Pons (tissue), 1 donor: Measurements from ENCODE around the gene NFKB1.
"Not testable (repeated sequence)": the region's sequence is repeated elsewhere in the genome, so short reads cannot be mapped to it uniquely, and the experiment has no call there.

Source experiments
- DNase-seq: peaks from one replicate; pipeline ENCODE4 v3.0.0-alpha.2; 2016; ENCODE audit warnings: low spot score

The NFKB1 gene

DNA sequence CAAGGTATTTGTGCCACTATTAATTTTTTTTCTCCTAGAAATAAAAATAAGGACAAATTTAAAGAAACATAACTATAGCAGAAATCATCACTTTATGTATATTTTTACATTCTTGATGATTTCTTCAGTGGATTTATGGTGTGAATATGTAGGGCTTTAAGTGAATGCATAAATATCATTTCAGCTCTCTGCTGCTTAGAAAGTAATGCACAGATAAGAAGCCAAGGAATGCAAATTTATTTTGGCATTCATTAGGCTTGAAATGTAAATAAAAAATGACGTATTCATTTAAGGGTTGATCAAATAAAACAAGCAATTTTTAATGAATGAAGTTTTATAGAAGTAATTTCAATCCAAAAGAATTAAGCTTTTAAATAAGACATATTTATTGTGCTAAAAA, 66.3 kb downstream of the NFKB1 start:
- DNase-seq, result no peak

DNA sequence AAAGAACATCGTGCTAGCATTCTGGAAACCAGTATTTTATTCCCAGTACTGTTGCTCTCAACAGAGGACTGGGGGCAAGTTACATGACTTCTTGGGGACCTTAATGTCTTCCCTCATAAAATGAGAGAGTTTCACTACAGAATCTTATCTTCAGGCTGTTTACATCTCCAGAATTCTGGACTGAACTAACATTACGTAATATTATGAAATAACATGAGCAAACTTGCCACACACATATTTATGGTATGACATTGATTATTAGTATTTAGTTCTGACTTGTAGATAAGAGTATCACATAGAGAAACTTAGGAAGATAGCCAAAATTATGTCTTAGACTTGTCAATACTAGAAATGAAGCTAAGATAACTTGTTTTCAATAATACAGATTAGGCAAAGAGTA, 68.0 kb downstream of the NFKB1 start:
- DNase-seq, result no peak

DNA sequence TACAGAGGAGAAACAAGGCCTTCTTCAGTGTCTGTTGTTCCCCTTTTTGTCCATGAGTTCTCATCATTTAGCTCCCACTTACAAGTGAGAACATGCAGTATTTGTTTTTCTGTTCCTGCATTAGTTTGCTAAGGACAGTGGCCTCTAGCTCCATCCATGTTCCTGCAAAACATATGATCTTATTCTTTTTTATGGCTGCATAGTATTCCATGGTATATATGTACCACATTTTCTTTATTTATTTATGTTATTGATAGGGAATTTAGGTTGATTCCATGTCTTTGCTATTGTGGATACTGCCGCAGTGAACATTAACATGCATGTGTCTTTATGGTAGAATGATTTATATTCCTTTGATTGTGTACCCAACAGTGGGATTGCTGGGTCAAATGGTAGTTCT, 69.1 kb downstream of the NFKB1 start:
- not testable (repeated sequence) for DNase-seq

DNA sequence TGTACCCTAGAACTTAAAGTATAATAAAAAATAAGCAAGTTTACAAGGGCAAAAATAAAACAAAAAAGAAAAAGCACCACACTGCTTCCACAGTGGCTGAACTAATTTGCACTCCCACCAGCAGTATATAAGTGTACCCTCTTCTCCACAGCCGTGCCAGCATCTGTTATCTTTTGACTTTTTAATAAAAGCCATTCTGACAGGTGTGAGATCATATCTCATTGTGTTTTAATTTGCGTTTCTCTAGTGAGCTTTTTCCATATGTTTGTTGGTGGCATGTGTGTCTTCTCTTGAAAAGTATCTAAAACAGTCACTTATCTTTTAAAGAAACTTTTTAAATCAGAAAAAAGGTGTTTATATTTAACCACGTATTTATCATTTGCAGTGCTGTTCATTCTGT, 71.3 kb downstream of the NFKB1 start:
- no peak for DNase-seq

DNA sequence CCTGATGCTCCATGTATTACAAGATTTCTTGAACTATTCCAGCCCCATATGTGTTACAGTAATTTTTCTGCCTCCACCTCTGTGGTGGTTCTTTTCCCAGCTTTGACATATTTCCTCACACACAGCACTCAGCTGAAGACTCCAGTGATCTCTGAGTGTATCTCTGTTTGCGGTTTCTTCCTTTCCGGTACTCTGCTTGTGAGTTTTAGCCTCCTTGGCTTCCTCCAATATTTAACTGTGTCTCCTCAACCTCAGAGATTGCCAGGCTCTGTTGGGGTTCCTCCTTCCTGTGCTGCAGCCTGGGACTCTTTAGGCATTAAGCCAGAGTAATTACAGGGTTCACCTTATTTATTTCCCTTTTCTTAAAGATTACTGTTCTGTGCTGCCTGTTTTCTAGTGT, 73.2 kb downstream of the NFKB1 start:
- DNase-seq, result no peak

DNA sequence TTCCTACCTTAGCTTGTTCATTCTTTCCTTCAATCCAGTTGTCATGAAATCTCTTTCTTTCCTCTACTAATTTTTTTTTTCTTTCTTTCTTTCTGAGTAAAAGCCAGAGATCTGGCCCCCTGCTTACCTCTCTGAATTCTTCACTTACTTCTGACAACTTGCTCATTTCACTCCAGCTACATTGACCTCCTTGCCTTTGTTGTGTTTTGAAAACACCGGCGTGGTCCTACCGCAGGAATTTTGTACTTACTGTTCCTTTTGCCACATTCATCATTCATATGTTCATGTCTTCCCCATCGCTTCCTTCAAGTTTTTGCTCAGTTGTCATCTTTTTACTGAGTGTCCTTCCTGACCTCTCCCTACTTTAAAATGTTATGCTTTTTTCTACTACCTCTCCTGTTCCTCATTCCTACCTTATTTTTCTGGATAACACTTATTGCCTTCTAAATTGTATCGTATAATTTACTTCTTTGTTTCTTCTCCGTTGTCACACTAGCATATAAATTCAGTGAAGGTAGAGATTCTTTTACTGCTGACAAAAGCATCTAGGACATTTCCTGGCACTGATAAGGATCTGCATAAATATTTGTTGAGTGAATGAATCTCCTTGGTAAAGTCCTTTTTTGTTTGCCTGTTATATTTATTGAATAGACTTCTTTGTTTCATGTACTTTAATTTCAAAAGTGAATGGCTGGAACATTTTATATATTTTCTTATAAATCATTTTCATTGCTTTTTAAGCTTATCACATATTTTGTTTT, 74.4 kb downstream of the NFKB1 start:
- no peak for DNase-seq

DNA sequence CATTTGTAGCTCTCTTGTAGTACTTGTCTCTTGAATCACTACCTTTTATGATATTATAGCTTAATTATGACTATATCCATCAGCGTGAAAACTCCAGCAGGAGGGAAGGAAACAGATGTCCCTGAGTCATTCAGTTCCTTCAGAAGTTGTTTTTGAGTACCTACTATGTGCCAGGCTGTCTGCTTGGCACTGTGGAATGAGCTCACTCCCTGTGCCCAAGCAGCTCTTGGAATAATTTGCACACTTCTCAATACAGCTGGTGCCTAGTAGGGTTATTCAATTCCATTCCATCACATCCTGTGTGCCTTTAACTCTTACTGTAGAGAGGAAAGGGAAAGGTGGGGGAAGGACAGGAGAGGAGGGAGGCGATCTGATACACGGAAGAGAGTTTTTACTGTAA, 77.1 kb downstream of the NFKB1 start:
- no peak for DNase-seq

DNA sequence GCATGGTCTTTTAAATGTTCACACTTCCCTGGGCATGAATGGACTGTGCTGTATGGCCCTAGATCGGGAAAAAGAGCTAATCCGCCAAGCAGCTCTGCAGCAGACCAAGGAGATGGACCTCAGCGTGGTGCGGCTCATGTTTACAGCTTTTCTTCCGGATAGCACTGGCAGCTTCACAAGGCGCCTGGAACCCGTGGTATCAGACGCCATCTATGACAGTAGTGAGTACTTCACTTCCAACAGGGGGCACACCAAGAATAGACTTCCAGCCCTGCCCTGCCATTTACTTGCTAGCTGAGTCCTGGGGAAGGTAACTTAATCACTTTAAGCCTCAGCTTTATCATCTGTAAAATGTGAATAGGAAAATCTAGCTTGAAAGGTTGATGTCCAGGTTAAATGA, 77.7 kb downstream of the NFKB1 start:
- DNase-seq, result peak; percentile 53

DNA sequence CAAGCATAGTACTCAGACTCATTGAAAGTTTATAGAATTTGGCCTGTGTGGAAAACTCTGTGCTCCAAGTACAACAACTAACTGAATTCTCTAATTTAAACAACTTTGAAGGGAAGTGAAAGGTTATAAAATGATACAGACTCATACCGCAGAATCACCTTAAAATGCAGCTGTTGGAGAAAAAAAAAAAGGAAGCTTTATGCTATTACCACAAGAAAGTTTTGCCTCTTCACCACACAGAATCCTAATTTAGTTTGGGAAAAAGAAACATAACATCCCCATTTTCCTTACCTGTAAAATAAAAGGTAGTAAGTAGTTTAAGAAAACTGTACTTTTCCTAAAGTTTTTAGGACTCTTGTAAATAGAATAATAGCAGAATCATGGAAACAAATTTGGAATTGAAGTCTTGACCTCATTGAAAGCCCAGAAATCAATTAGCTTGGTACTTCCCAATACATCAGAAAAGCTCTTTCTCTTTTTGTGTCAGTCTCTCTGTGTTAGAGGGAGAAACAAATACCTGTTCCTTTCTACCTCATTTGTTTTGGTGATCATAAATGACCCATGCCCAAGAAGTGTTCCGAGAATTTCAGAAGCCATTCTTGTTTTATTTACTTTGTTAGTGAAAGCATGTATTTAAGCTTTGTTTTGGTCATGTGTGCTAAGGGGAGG, 78.8 kb downstream of the NFKB1 start:
- DNase-seq, result no peak

DNA sequence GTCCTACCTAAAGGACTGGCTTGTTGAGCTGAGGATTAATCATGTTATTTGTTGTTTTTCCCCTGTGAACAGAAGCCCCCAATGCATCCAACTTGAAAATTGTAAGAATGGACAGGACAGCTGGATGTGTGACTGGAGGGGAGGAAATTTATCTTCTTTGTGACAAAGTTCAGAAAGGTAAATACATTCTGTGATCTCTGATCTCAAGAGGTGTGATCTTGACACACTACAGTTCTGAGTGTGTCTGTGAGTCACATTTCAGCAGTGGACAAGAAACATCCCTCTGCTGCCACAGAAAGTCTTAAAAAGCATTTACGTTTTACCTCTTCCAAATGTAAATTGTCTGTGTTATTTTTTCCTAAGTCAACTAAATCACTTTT, 79.3 kb downstream of the NFKB1 start:
- DNase-seq, result no peak

DNA sequence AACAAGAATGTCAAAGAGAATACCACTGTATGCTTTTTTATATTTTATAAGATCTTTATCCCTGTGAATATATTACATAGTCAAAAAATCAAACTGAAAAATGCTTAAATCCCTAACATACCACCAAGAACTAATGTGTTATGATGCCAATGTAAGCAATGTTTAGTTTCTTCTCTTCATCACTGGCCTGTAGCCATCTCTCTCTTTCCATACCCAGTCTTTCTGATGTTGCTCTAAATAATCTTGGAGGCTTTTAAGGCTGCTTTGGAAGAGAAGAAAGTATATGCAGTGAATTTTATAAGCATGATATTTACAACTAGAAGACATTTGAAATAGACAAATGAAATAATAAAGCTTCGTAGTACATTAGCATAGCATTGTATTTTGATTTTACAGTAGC, 82.9 kb downstream of the NFKB1 start:
- no peak for DNase-seq

DNA sequence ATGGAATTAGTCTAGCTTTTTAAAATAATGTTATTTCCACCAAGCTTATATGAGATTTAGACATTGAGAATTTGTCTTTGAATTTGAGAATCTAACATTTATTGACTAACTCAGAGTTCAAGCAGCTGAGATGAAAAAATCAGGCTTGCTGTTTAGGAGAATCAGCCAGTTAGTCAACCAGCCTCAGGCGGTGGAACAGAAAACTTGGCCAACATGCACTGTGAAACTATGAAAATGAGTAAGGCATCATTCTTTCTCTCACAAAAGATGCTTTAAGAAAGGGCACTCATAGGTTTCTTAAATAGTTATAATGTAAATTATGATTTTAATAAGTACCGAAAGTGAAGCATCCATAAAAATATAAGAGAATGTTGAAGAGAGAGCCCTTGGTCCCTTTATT, 84.2 kb downstream of the NFKB1 start:
- DNase-seq, result no peak

DNA sequence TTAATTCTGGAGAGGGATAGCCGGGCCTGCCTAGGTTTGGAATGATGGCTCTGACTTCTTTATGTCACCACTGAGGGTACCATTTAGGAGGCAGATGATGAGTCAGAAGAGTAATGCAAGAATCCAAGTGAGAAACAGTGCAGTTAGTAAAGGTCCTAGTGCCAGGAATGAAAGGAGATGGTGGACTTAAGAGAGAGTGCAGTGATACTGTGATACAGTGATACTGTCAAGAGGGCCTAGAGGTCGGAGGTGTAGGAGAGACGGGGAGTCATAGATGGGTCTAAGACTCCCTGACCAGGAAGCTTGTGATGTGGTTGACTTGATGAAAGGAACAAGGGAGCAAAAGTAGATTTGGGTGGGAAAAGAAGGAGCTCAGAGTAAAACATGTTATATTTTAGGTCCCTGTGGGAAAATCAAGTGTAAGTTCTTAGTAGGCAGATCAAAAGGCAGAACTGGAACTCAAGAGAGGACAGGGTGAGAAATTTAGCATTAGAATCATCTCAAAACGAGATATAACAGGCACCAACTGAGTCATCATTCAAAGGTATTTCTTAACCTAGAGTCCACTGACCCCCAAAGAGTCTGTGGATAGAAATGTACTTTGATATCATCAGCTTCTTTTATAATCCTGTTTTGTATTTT, 85.0 kb downstream of the NFKB1 start:
- no peak for DNase-seq

DNA sequence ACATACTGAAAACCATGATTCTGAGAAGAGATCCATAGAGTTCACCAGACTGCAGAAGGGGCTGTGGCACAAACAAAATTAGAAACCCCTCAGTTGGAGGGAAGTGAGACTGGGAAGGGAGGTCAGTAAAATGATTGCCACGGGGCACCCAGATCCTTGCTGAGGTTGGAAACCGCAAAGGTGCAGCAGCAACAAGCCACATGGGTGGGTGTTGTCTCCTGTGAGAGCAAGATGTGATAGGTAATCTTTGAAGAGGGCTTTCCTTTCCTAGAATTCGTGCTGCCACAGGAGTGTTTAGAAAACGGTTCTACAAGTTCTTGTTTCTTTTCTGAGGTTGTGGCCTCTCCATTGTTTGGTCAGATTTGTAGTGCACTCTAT, 85.5 kb downstream of the NFKB1 start:
- no peak for DNase-seq

DNA sequence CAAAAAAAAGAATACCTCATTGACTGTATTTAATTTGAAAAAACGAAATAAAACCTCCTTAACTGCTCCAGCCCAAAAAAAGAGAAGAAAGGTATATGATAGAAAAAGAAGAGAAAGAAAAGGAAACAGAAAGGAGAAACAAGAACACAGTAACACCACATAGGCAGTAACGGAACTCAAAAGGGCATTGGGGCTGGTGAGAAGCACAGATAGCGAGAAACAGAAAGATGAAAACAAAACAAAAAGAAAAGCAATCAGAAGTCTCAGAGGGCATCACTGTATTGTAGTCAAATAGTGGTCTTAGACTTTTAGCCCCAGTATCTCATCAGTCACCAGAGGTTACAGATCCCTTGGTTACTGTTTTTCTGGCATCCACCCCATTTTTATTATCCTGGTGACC, 88.6 kb downstream of the NFKB1 start:
- DNase-seq, result no peak

DNA sequence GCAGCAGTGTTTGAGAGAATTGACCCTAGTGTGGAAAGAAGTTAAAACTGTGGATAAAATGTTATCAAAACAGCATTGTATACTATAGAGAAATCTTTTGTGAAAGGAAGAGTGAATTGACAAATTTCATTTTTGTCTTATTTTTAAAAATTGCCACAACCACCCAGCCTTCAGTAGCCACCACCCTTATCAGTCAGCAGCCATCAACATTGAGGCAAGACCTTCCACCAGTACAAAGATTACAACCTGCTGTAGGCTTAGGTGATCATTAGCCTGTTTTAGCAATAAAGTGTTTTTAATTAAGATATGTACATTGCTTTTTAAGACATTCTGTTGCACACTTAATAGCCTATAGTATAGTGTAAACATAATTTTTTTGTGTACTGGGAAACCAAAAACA, 91.1 kb downstream of the NFKB1 start:
- no peak for DNase-seq

DNA sequence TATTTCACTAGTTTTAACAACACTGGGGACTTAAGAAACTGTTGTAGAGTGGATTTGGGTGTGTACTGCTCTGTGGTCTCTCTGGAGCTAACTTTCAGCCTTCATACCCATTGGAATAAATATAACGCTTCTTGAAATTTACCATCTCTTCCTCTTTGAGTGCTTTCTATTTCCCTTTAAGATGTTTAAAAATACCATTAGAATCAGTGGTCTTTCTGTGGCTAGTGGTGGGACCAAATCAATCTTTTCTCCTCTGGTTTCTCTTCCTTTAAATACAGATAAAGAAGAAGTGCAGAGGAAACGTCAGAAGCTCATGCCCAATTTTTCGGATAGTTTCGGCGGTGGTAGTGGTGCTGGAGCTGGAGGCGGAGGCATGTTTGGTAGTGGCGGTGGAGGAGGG, 92.0 kb downstream of the NFKB1 start:
- peak; percentile 66 for DNase-seq

DNA sequence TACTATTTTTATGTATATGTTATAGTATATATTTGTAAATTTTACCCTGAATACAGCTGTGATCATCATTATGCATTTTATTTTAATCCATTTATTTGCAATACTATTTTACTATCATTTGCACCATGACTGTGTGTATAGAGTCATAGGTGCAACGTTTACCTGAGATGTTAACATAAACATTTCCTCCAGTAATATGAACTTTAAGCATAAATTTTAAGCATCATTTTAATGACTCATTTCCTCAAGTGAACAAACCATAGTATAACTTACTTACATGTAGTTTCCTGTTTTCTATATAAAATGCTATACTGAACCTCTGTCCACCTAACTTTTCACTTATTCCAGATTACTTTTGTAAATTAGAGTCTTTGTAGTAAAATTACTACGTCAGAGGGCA, 92.8 kb downstream of the NFKB1 start:
- DNase-seq, result no peak

DNA sequence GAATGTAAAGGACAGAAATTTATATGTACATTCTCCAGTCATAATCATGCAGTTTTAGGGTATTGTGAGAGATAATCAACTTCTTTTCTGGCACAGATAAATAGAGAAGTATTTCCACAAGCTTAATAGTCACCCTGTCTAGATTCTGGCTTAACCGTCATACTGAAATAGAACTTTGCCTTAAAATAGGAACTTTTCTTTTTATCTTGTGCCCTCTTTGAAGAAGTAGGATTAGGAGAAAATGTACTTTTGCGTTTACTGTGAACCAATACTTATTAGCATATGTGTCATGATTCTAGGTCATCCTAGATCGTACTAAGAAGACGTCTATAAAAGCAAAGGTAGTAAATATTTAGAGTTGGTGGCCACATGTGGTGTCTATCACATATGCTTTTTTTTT, 95.4 kb downstream of the NFKB1 start:
- DNase-seq, result no peak

DNA sequence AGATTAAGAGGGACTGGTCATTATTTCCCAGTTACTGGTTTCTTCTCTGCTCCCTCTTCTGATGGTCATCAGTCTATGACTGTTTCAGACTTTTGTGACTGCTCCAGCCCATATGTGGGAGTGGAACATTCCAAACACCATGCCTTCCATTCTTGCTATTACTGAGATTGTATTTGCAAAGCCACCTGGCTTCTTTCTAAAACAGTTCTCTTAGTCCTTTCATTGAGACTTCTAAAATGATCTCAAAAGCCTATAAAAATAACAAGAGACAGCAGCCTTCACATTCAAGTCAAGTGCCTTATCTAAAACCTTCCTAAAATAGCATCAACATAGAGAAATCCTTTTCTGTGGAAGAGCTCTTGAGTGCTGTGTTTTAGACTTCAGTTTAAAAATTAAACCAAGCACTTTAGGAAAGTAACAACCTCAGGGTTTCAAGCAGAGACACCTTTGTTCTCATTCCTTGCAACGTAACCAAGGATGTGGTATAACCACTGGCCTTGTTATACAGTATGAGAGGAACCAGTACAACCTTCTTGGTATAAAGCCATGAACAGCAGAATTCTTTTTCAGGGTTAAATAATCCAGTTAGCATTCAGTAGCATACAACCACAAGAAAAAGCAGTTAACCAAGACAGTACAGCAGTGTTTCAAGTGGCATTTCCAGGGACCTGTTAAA, 97.1 kb downstream of the NFKB1 start:
- no peak for DNase-seq

DNA sequence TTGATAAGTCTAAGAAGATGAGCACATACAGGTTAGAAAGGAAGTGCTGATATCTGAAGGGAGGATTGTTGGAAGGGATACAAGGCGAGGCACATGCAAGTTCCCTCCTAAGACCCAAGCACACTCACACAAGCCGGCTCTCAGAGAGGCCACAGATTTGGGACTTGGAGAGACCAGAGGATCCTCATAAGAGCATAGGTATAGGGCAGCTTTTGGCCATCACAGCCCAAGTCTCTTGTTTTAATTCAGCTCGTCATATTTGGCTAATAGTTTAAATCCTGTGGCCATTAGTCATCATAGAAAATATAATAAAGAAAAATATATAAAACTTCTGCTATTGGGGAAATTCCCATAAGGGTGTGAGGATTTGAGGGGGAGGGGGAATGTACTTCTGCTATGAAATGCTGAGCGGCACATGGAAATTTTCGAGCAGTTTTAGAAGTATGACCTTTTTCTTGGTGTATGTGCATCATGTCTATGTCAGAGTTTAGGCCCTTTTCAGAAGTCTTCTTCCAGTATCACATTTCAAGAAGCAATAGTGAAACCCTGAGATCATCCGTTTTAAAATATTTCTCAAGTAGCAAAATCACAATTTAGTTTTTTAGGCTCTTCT, 97.7 kb downstream of the NFKB1 start:
- no peak for DNase-seq

DNA sequence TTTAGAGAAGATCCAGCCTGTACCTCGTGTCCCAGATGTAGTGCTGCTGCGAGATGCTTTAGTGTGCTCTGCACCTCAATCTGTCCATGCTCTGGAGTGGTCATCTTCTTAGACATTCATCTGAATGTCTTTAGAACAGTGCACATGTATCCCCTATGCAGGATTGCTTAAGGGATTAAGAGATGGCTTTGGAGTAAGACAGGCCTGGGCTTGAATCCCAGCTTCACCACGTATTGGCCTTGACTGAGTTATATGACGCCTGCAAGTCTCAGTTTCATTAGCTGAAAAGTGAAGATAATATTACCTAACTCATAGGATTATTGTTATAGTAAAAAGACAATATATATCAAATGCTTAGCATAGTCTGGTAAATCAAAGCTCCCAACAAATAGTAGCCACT, 98.3 kb downstream of the NFKB1 start:
- no peak for DNase-seq

DNA sequence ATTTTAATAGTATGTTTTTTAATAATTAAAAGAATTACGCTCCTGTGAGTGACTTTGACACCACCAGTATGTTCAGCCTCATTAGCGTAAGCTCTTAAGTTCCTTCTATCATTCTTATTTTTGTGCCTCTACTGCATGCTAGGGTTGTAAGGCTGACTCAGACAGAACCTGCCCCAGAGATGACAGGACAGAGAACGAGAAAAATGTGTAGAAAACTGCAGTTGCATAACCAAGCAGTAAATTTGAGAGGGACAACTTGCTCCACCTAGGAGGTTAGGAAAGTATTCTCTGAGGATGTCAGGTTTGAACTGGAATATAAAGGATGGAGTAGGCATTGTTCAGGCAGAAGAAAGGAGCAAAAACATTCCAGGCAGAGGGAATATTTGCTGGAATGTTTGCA, 98.7 kb downstream of the NFKB1 start:
- no peak for DNase-seq
